GM18909 (cell line): ENCODE data around the gene CHRND.

Experiments used
- ATAC-seq: cut with Tn5 transposase; IDR thresholded peaks from one replicate; pipeline ENCODE4 v1.9.1; 2021; ENCODE audit warnings: mild to moderate bottlenecking; ENCODE audit not compliant: unreplicated experiment, poor library complexity

CHRND gene

GRCh38 chr2:232541195-232541960 is 15.4 kb downstream of the CHRND start:
- ATAC-seq = no peak

- ATAC-seq = no peak
These were observed 16.2 kb downstream of the CHRND start for GRCh38 chr2:232541961-232542714.

GRCh38 chr2:232542715-232543467 is 16.9 kb downstream of the CHRND start:
- ATAC-seq = no peak

- ATAC-seq = no peak
These were observed 17.5 kb downstream of the CHRND start for GRCh38 chr2:232543491-232543890.

GRCh38 chr2:232543928-232544631 is 18.1 kb downstream of the CHRND start:
- ATAC-seq = no peak

- no peak for ATAC-seq
These were observed 18.7 kb downstream of the CHRND start for GRCh38 chr2:232544674-232545073.

- no peak for ATAC-seq
These were observed 19.8 kb downstream of the CHRND start for GRCh38 chr2:232545511-232546375.

GRCh38 chr2:232547991-232548390 is 22.0 kb downstream of the CHRND start:
- no peak for ATAC-seq

- ATAC-seq = no peak
These were observed 23.8 kb downstream of the CHRND start for GRCh38 chr2:232549655-232550353.

GRCh38 chr2:232550354-232551249 is 24.6 kb downstream of the CHRND start, which contains the start of the genes EIF4E2 and TIGD1:
TSS of gene EIF4E2 (plus strand) at chr2:232550689. CDS start at chr2:232550725, 36 bp downstream.
TSS of gene TIGD1 (minus strand) at chr2:232550557. CDS start at chr2:232549882, 675 bp downstream.
- ATAC-seq = peak; percentile 91

GRCh38 chr2:232551250-232551638 is 25.3 kb downstream of the CHRND start:
- ATAC-seq = no peak

GRCh38 chr2:232551776-232552175 is 25.8 kb downstream of the CHRND start:
- no peak for ATAC-seq

- no peak for ATAC-seq
These were observed 30.5 kb downstream of the CHRND start for GRCh38 chr2:232556426-232556825.

- ATAC-seq = no peak
These were observed 36.7 kb downstream of the CHRND start for GRCh38 chr2:232562515-232563151.

GRCh38 chr2:232563580-232563979 is 37.6 kb downstream of the CHRND start:
- ATAC-seq = no peak

GRCh38 chr2:232567721-232568120 is 41.8 kb downstream of the CHRND start:
- no peak for ATAC-seq

- ATAC-seq = no peak
These were observed 42.2 kb downstream of the CHRND start for GRCh38 chr2:232568161-232568560.
